ENCODE data around the gene APCDD1L. TPM values are rescaled to one million over a fixed set of nuclear protein-coding genes. Genes with fewer than 3 reads are reported as not detected.

The APCDD1L gene
- total RNA-seq, 3 donors from 2014 or later, result 0.73 to 2.0 TPM; not detected in 1

- Histone ChIP-seq H3K27me3 (no peaks in the 10 kb centered on the region), H3K9me3 (no peaks in the 10 kb centered on the region), H3K27ac (peak overlapping the region; percentile 52 to 57), H3K36me3 (no peaks in the 10 kb centered on the region), H3K4me3 (no peak overlapping the region), H3K4me1 (no peaks in the 10 kb centered on the region)
- no peak for TF ChIP-seq POLR2AphosphoS5 (IDR thresholded peaks at IDR 0.05)
- TF ChIP-seq CTCF (IDR thresholded peaks at IDR 0.05), result no peak
- TF ChIP-seq POLR2A (IDR thresholded peaks at IDR 0.05), result no peak
- intact Hi-C loops (cut with DNase I; ENCODE audit: low total_unique reads), result no loop called here
- DNase-seq (ENCODE audit: low spot score in 2 of 2), result peak; percentile 27 to 37
Observed at GRCh38 chr20:58555078-58555765, 40.0 kb upstream of the APCDD1L start.

- peak in 1 of 2 donors; percentile 12 for DNase-seq (ENCODE audit: low spot score in 2 of 2)
- no peak for TF ChIP-seq CTCF (IDR thresholded peaks at IDR 0.05)
- no peak for TF ChIP-seq POLR2AphosphoS5 (IDR thresholded peaks at IDR 0.05)
- no peak for TF ChIP-seq POLR2A (IDR thresholded peaks at IDR 0.05)
- Histone ChIP-seq H3K4me3 (no peak overlapping the region), H3K36me3 (no peaks in the 10 kb centered on the region), H3K4me1 (no peaks in the 10 kb centered on the region), H3K27ac (peak overlapping the region; percentile 52 to 57), H3K9me3 (no peaks in the 10 kb centered on the region), H3K27me3 (no peaks in the 10 kb centered on the region)
- intact Hi-C loops (cut with DNase I; ENCODE audit: low total_unique reads), result no loop called here
Observed at GRCh38 chr20:58554541-58554940, 39.3 kb upstream of the APCDD1L start.

GRCh38 chr20:58553841-58554240, 38.6 kb upstream of the APCDD1L start:
- TF ChIP-seq POLR2AphosphoS5 (IDR thresholded peaks at IDR 0.05) (no peak), POLR2A (IDR thresholded peaks at IDR 0.05) (no peak), CTCF (IDR thresholded peaks at IDR 0.05) (no peak)
- Histone ChIP-seq H3K27me3 (no peaks in the 10 kb centered on the region), H3K27ac (peak overlapping the region; percentile 52 to 60), H3K4me3 (no peak overlapping the region), H3K36me3 (no peaks in the 10 kb centered on the region), H3K4me1 (no peaks in the 10 kb centered on the region), H3K9me3 (no peaks in the 10 kb centered on the region)
- intact Hi-C loops (cut with DNase I; ENCODE audit: low total_unique reads), result no loop called here
- DNase-seq (ENCODE audit: low spot score in 2 of 2), result peak; percentile 19 to 43

- Histone ChIP-seq H3K27me3 (no peaks in the 10 kb centered on the region), H3K9me3 (no peaks in the 10 kb centered on the region), H3K36me3 (no peaks in the 10 kb centered on the region), H3K27ac (peak overlapping the region; percentile 52 to 60), H3K4me1 (no peaks in the 10 kb centered on the region), H3K4me3 (no peak overlapping the region)
- intact Hi-C loops (cut with DNase I; ENCODE audit: low total_unique reads), result no loop called here
- DNase-seq (ENCODE audit: low spot score in 2 of 2), result no peak
- no peak for TF ChIP-seq POLR2AphosphoS5 (IDR thresholded peaks at IDR 0.05)
- TF ChIP-seq POLR2A (IDR thresholded peaks at IDR 0.05), result no peak
- TF ChIP-seq CTCF (IDR thresholded peaks at IDR 0.05), result no peak
Observed at GRCh38 chr20:58553166-58553696, 38.0 kb upstream of the APCDD1L start.

- intact Hi-C loops (cut with DNase I; ENCODE audit: low total_unique reads), result no loop called here
- Histone ChIP-seq H3K27me3 (no peaks in the 10 kb centered on the region), H3K9me3 (no peaks in the 10 kb centered on the region), H3K4me3 (no peak overlapping the region), H3K4me1 (no peaks in the 10 kb centered on the region), H3K36me3 (no peaks in the 10 kb centered on the region), H3K27ac (no peak overlapping the region)
- TF ChIP-seq POLR2A (IDR thresholded peaks at IDR 0.05) (no peak), POLR2AphosphoS5 (IDR thresholded peaks at IDR 0.05) (no peak), CTCF (IDR thresholded peaks at IDR 0.05) (no peak)
- DNase-seq (ENCODE audit: low spot score in 2 of 2), result peak in 1 of 2 donors; percentile 12
Observed at GRCh38 chr20:58552366-58552934, 37.3 kb upstream of the APCDD1L start.

All from breast epithelium (tissue), 4 donors.